GM23338 (cell line): ENCODE measurements around the gene AP4B1.

Experiments used
- CREB1 ChIP-seq: fragments of 250-450 bp; sonication (Bioruptor Pico); IDR thresholded peaks from 2 replicates; pipeline ENCODE4 v1.5.0; 2020; ENCODE audit warnings: low read depth, mild to moderate bottlenecking, moderate library complexity
- TF ChIP-seq, protein P1 (sequence below), 2 experiments: fragments of 200-600 bp in 1 of 2; sonication (generic) in 1 of 2; conservative IDR thresholded peaks; 2 replicates each; pipeline versions ENCODE4 v1.5.1 to v1.6.1; 2016 to 2017; ENCODE audit warnings: antibody characterized with exemption in 2 of 2, low read depth in 2 of 2, mild to moderate bottlenecking in 2 of 2, moderate library complexity in 1 of 2

GRCh38 chr1:113931451-113931851 is 26.9 kb upstream of the AP4B1 start:
- TF ChIP-seq, protein P1, sequence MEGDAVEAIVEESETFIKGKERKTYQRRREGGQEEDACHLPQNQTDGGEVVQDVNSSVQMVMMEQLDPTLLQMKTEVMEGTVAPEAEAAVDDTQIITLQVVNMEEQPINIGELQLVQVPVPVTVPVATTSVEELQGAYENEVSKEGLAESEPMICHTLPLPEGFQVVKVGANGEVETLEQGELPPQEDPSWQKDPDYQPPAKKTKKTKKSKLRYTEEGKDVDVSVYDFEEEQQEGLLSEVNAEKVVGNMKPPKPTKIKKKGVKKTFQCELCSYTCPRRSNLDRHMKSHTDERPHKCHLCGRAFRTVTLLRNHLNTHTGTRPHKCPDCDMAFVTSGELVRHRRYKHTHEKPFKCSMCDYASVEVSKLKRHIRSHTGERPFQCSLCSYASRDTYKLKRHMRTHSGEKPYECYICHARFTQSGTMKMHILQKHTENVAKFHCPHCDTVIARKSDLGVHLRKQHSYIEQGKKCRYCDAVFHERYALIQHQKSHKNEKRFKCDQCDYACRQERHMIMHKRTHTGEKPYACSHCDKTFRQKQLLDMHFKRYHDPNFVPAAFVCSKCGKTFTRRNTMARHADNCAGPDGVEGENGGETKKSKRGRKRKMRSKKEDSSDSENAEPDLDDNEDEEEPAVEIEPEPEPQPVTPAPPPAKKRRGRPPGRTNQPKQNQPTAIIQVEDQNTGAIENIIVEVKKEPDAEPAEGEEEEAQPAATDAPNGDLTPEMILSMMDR (conservative IDR thresholded peaks at IDR 0.05; ENCODE audit: low read depth in 2 of 2): no peak
- TF ChIP-seq CREB1 (CRISPR knock-in tag): no peak
